Endothelial cell of umbilical vein (primary cell): ENCODE results near the gene GTF2IRD1. TPM values are rescaled to one million over a fixed set of nuclear protein-coding genes. Genes with fewer than 3 reads are reported as not detected.

Source experiments
- BruUV-seq: library from RNA; stranded (reverse); fragments of 400-500 nt; replicated peaks from 2 replicates; lab custom pipeline; 2021; lab: Mats Ljungman, UMichigan
- CTCF ChIA-PET: fragments of 300-600, 350-600 bp; sonication (Branson Sonifier 250); formaldehyde crosslinking; loops from one replicate; lab custom pipeline; 2021; ENCODE audit warnings: antibody characterized with exemption, inconsistent platforms; lab: Charles Lee
- POLR2A ChIA-PET: fragments of 300-600, 350-600 bp; sonication (Branson Sonifier 250); formaldehyde crosslinking; loops from one replicate; lab custom pipeline; 2021; ENCODE audit warnings: antibody characterized with exemption, inconsistent platforms; lab: Charles Lee
- DNase-seq: peaks from one replicate; pipeline ENCODE4 v3.0.0-alpha.2; 2011; ENCODE audit warnings: low read depth, low spot score
- FAIRE-seq: peaks from 2 replicates; lab custom pipeline; 2011; peaks lifted over from hg19 to GRCh38; lab: Jason Lieb, UNC
- H2AFZ ChIP-seq: 2 replicates; pipeline ENCODE4 v1.6.0; 2012; ENCODE audit warnings: low read depth, low read length, control low read depth, inconsistent platforms
- H3K27ac ChIP-seq: 2 replicates; pipeline ENCODE4 v1.5.1; 2011; ENCODE audit warnings: low read depth, mild to moderate bottlenecking, control low read depth, low read length, moderate library complexity; ENCODE audit not compliant: insufficient read depth
- H3K27me3 ChIP-seq, 2 experiments: 2 replicates each; pipeline versions ENCODE4 v1.6.0 to v1.6.1; 2011; ENCODE audit warnings: low read length in 2 of 2, mixed read lengths in 1 of 2; ENCODE audit not compliant: control insufficient read depth in 2 of 2, insufficient read depth in 2 of 2
- H3K36me3 ChIP-seq, 2 experiments: 2 replicates in 1 of 2; 3 replicates in 1 of 2; pipeline ENCODE4 v1.5.1; 2011; ENCODE audit warnings: low read length in 2 of 2, mild to moderate bottlenecking in 1 of 2, moderate library complexity in 1 of 2; ENCODE audit not compliant: control insufficient read depth in 2 of 2, insufficient read depth in 2 of 2; ENCODE audit errors: extremely low read depth in 1 of 2
- H3K4me1 ChIP-seq: 3 replicates; pipeline ENCODE4 v1.5.1; 2011; ENCODE audit warnings: mild to moderate bottlenecking, low read length; ENCODE audit not compliant: control insufficient read depth, insufficient read depth; ENCODE audit errors: extremely low read depth
- H3K4me2 ChIP-seq: 2 replicates; pipeline ENCODE4 v1.6.1; 2011; ENCODE audit warnings: low read length, control low read depth, mixed read lengths; ENCODE audit not compliant: insufficient read depth
- H3K4me3 ChIP-seq, 3 experiments: fragments of 200-600 bp in 1 of 3; sonication (generic), shearing (Covaris generic) in 1 of 3; replicated peaks in 1 of 3; 2 replicates each; pipeline ENCODE4 v1.5.1; 2011 to 2016; ENCODE audit warnings: control low read depth in 3 of 3, low read length in 3 of 3, mild to moderate bottlenecking in 2 of 3, inconsistent platforms in 1 of 3, low read depth in 1 of 3, moderate library complexity in 1 of 3; ENCODE audit not compliant: insufficient read depth in 1 of 3
- H3K79me2 ChIP-seq: 2 replicates; pipeline ENCODE4 v1.6.0; 2012; ENCODE audit warnings: low read length, inconsistent platforms; ENCODE audit not compliant: control insufficient read depth, insufficient read depth
- H3K9ac ChIP-seq: replicated peaks from 2 replicates; pipeline ENCODE3; 2011; ENCODE audit warnings: low read length, control low read depth; ENCODE audit not compliant: insufficient read depth; ENCODE audit errors: extremely low read depth
- H3K9me1 ChIP-seq: replicated peaks from 3 replicates; pipeline ENCODE4 v1.6.0; 2011; ENCODE audit warnings: mild to moderate bottlenecking, low read length; ENCODE audit not compliant: control insufficient read depth, insufficient read depth; ENCODE audit errors: extremely low read depth
- H3K9me3 ChIP-seq: replicated peaks from 2 replicates; pipeline ENCODE4 v1.5.1; 2012; ENCODE audit warnings: low read length, inconsistent platforms; ENCODE audit not compliant: control insufficient read depth, insufficient read depth
- H4K20me1 ChIP-seq: replicated peaks from 2 replicates; pipeline ENCODE3; 2011; ENCODE audit warnings: mild to moderate bottlenecking, low read length; ENCODE audit not compliant: control insufficient read depth, insufficient read depth; ENCODE audit errors: extremely low read depth
- CTCF ChIP-seq, 2 donors: IDR thresholded peaks; 1 replicate in 1 of 2; 2 replicates in 1 of 2; pipeline ENCODE4 v1.5.1; 2011; ENCODE audit warnings: low read length in 2 of 2, mild to moderate bottlenecking in 2 of 2, moderate library complexity in 2 of 2, control low read depth in 1 of 2, inconsistent platforms in 1 of 2, low read depth in 1 of 2; ENCODE audit not compliant: insufficient read depth in 1 of 2; ENCODE audit errors: extremely low read depth in 1 of 2
- EZH2 ChIP-seq: IDR thresholded peaks from 2 replicates; pipeline ENCODE4 v1.6.1; 2012; ENCODE audit warnings: borderline replicate concordance, low read depth, mild to moderate bottlenecking, moderate library complexity, low read length, inconsistent platforms; ENCODE audit not compliant: severe bottlenecking
- FOS ChIP-seq: IDR thresholded peaks from 2 replicates; pipeline ENCODE4 v1.6.1; 2011; ENCODE audit warnings: mild to moderate bottlenecking, low read length, moderate library complexity, borderline replicate concordance; ENCODE audit not compliant: insufficient read depth
- GATA2 ChIP-seq: IDR thresholded peaks from 2 replicates; pipeline ENCODE4 v1.7.0; 2011; ENCODE audit warnings: low read depth, mild to moderate bottlenecking, moderate library complexity, mixed read lengths, low read length; ENCODE audit not compliant: insufficient read length, insufficient read depth
- JUN ChIP-seq: IDR thresholded peaks from 2 replicates; pipeline ENCODE4 v1.6.1; 2011; ENCODE audit warnings: borderline replicate concordance, low read depth; ENCODE audit not compliant: insufficient read length, insufficient read depth
- MYC ChIP-seq: IDR thresholded peaks from one replicate; pipeline ENCODE4 v1.6.1; 2011; ENCODE audit warnings: mild to moderate bottlenecking, low read depth, low read length
- POLR2A ChIP-seq: IDR thresholded peaks from 2 replicates; pipeline ENCODE4 v1.6.1; 2012; ENCODE audit warnings: low read depth, mild to moderate bottlenecking, control low read depth, low read length
- POLR2AphosphoS5 ChIP-seq: IDR thresholded peaks from 2 replicates; pipeline ENCODE4 v1.6.1; 2012; ENCODE audit warnings: low read depth, mild to moderate bottlenecking, control low read depth, low read length, moderate library complexity; ENCODE audit not compliant: insufficient read depth
- dilution Hi-C: fragments of 300-500 bp; cut with MboI; formaldehyde crosslinking; loops from one replicate; pipeline ENCODE4 v1.15.0; 2019; ENCODE audit warnings: low sequenced_read_pairs; ENCODE audit not compliant: extremely low pct_ligation_motif_present
- intact Hi-C: fragments of 100-400 bp; cut with micrococcal nuclease; formaldehyde crosslinking; loops from one replicate; pipeline ENCODE4 v1.10.0; 2022
- polyA plus RNA-seq, 4 experiments: library from polyadenylated mRNA; depleted of rRNA in 3 of 4; stranded (reverse) in 3 of 4; unstranded in 1 of 4; fragments of >200 nt; gene quantifications; 2 replicates each; pipeline versions ENCODE4 v1.2.1 to v1.2.3, GENCODE V29; 2011 to 2012; ENCODE audit warnings: missing spikeins in 1 of 4
- total RNA-seq: library from RNA; stranded (reverse); gene quantifications from 2 replicates; pipeline ENCODE4 v1.2.3, GENCODE V29; 2021
- TF ChIP-seq, protein P1 (sequence below): IDR thresholded peaks from 2 replicates; pipeline ENCODE4 v1.6.1; 2011; ENCODE audit not compliant: insufficient read depth, insufficient read length

GTF2IRD1 gene
- total and polyA plus RNA-seq, 2 donors (not counting 3 experiments of a cell fraction or from before 2014, with no cell fraction given), result 14.2 to 24.2 TPM

GRCh38 chr7:74598558-74598957 lies 144.9 kb downstream of the GTF2IRD1 start:
- DNase-seq (no peak), FAIRE-seq (no peak)
- Histone ChIP-seq H3K79me2 (no peaks in the 10 kb centered on the region), H4K20me1 (no peaks in the 10 kb centered on the region), H2AFZ (no peak overlapping the region), H3K4me3 (no peak overlapping the region), H3K27ac (no peak overlapping the region), H3K4me2 (no peak overlapping the region), H3K9ac (no peak overlapping the region), H3K4me1 (no peaks in the 10 kb centered on the region), H3K9me1 (no peaks in the 10 kb centered on the region), H3K9me3 (no peaks in the 10 kb centered on the region), H3K36me3 (peaks cover 3 to 15% of the 10 kb centered on the region in 2 experiments), H3K27me3 (no peaks in the 10 kb centered on the region)
- no TSS peak for BruUV-seq
- ChIA-PET POLR2A (no interaction called here), CTCF (no interaction called here)
- dilution Hi-C loops, result no loop called here
- intact Hi-C loops, result no loop called here
- no peak for TF ChIP-seq POLR2A

DNA sequence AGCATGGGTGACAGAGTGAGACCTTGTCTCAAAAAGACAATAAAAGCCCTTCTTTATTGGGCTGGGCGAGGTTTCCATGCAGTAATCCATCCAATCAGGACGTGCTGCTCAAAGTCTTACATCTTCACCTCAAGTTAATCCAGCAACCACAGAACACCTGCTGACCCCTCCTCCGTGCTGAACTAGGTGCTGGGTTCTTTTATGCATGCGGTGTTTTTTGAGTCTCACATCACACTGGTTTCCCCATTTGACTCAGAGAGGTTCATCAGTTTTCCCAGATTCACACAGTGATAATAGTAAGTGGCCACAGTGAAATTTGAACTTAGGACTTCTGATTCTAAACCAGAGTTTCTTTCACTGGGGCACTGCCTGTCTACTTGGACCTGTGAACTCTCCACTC lies 145.5 kb downstream of the GTF2IRD1 start:
- H3K27ac ChIP-seq, result no peak overlapping the region
- no peaks in the 10 kb centered on the region for H3K9me3 ChIP-seq
- no peaks in the 10 kb centered on the region for H3K4me1 ChIP-seq
- BruUV-seq, result no TSS peak
- no peak overlapping the region for H3K4me3 ChIP-seq
- no peaks in the 10 kb centered on the region for H3K79me2 ChIP-seq
- dilution Hi-C loops, result no loop called here
- peaks cover 3 to 15% of the 10 kb centered on the region in 2 experiments for H3K36me3 ChIP-seq
- no peak for TF ChIP-seq FOS
- no peak for TF ChIP-seq POLR2AphosphoS5
- no peak for TF ChIP-seq JUN
- no peak for TF ChIP-seq CTCF (IDR thresholded peaks at IDR 0.05; ENCODE audit: extremely low read depth in 1 of 2, insufficient read depth in 1 of 2, low read depth in 1 of 2, low read length in 2 of 2)
- TF ChIP-seq, protein P1, sequence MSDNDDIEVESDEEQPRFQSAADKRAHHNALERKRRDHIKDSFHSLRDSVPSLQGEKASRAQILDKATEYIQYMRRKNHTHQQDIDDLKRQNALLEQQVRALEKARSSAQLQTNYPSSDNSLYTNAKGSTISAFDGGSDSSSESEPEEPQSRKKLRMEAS, result no peak
- TF ChIP-seq EZH2, result no peak
- no peak for TF ChIP-seq MYC
- no peak for TF ChIP-seq GATA2
- TF ChIP-seq POLR2A, result no peak
- no peaks in the 10 kb centered on the region for H4K20me1 ChIP-seq
- no peak for DNase-seq
- no peaks in the 10 kb centered on the region for H3K27me3 ChIP-seq
- FAIRE-seq, result no peak
- no peak overlapping the region for H3K9ac ChIP-seq
- H3K4me2 ChIP-seq, result no peak overlapping the region
- H2AFZ ChIP-seq, result no peak overlapping the region
- ChIA-PET POLR2A (no interaction called here), CTCF (no interaction called here)
- H3K9me1 ChIP-seq, result no peaks in the 10 kb centered on the region
- intact Hi-C loops, result no loop called here
